Measurements from ENCODE around the gene SETD1A. TPM values are rescaled to one million over a fixed set of nuclear protein-coding genes. Genes with fewer than 3 reads are reported as not detected.

Gene SETD1A
- polyA plus RNA-seq, 2 of the 4 experiments (the other 2 are of a cell fraction): 2.0 to 21.2 TPM

- H3K4me1 ChIP-seq: peaks cover 21% of the 10 kb centered on the region
- POLR2A ChIA-PET: no interaction called here
- no peak overlapping the region for H3K4me3 ChIP-seq
- no peak for FAIRE-seq
- 87% methylated on average over 23 of the region's 23 CpGs for WGBS (ENCODE audit: missing lambda C conversion rate)
- no peak overlapping the region for H3K4me2 ChIP-seq
- TF ChIP-seq MAZ (IDR thresholded peaks at IDR 0.05; ENCODE audit: borderline replicate concordance, low read depth, low read length): no peak
- no peak for TF ChIP-seq KDM1A (IDR thresholded peaks at IDR 0.05; ENCODE audit: low read depth)
- no peak for TF ChIP-seq BHLHE40 (IDR thresholded peaks at IDR 0.05; ENCODE audit: low read depth, low read length)
- no peak for TF ChIP-seq RAD21 (conservative IDR thresholded peaks at IDR 0.05 in 1 of 2, IDR thresholded peaks at IDR 0.05 in 1 of 2)
- DNase-seq (ENCODE audit: low read depth in 1 of 2, low spot score in 1 of 2): no peak
- H3K27ac ChIP-seq: no peak overlapping the region
- CTCF ChIA-PET: interaction anchor here (1.0 kb wide), 1 partner anchor 26 kb away, joined by 4 read pairs; no protein-coding TSS in a partner anchor
- H3K9me3 ChIP-seq: no peaks in the 10 kb centered on the region
- no peak for ATAC-seq
These were observed 32.0 kb downstream of the SETD1A start for GRCh38 chr16:30989469-30990047.

- ATAC-seq (no peak), FAIRE-seq (no peak), DNase-seq (ENCODE audit: low read depth in 1 of 2, low spot score in 1 of 2) (no peak)
- ChIA-PET CTCF (interaction anchor here (1.0 kb wide), 1 partner anchor 27 kb away, joined by 4 read pairs; no protein-coding TSS in a partner anchor), POLR2A (no interaction called here)
- WGBS (ENCODE audit: missing lambda C conversion rate): 87% methylated on average over 9 of the region's 12 CpGs
- Histone ChIP-seq H3K4me3 (no peak overlapping the region), H3K27ac (no peak overlapping the region; a peak in 1 of 6 replicates), H3K4me1 (peaks cover 23% of the 10 kb centered on the region), H3K4me2 (no peak overlapping the region), H3K9me3 (no peaks in the 10 kb centered on the region)
- TF ChIP-seq EHF (CRISPR knock-in tag; IDR thresholded peaks at IDR 0.05): no peak
These were observed 32.6 kb downstream of the SETD1A start for GRCh38 chr16:30990105-30990504.

GRCh38 chr16:30991052-30991451, 33.5 kb downstream of the SETD1A start:
- Histone ChIP-seq H3K27ac (peak overlapping the region in 1 of 2 experiments; percentile 60; a peak in 2 of 6 replicates), H3K4me3 (no peak overlapping the region), H3K4me2 (no peak overlapping the region), H3K4me1 (peaks cover 23% of the 10 kb centered on the region), H3K9me3 (no peaks in the 10 kb centered on the region)
- FAIRE-seq: no peak
- no peak for TF ChIP-seq SREBF2 (IDR thresholded peaks at IDR 0.05)
- TF ChIP-seq BCL3 (IDR thresholded peaks at IDR 0.05): no peak
- TF ChIP-seq NPAS2 (CRISPR knock-in tag; IDR thresholded peaks at IDR 0.05; ENCODE audit: borderline replicate concordance): no peak
- TF ChIP-seq REST (IDR thresholded peaks at IDR 0.05): no peak
- no peak for TF ChIP-seq GATA3 (IDR thresholded peaks at IDR 0.05; ENCODE audit: borderline replicate concordance)
- TF ChIP-seq NR3C1 (IDR thresholded peaks at IDR 0.05): no peak
- no peak for TF ChIP-seq POLR2AphosphoS2 (conservative IDR thresholded peaks at IDR 0.05; ENCODE audit: low read length)
- TF ChIP-seq RARB (CRISPR knock-in tag; IDR thresholded peaks at IDR 0.05): no peak
- TF ChIP-seq TP53 (CRISPR knock-in tag; IDR thresholded peaks at IDR 0.05): no peak
- ChIA-PET POLR2A (interaction anchor here (0.6 kb wide), 1 partner anchor 66 kb away, joined by 7 read pairs; no protein-coding TSS in a partner anchor), CTCF (no interaction called here)
- WGBS (ENCODE audit: missing lambda C conversion rate): 59% methylated on average over 4 of the region's 8 CpGs
- DNase-seq (ENCODE audit: low read depth in 1 of 2, low spot score in 1 of 2): no peak
- no peak for ATAC-seq

- Histone ChIP-seq H3K9me3 (no peaks in the 10 kb centered on the region), H3K4me1 (peaks cover 24% of the 10 kb centered on the region), H3K27ac (peak overlapping the region in 1 of 2 experiments; percentile 60; a peak in 1 of 6 replicates), H3K4me2 (no peak overlapping the region), H3K4me3 (no peak overlapping the region)
- no peak for FAIRE-seq
- ChIA-PET CTCF (interaction anchor here (2.8 to 3.4 kb wide), 2 partner anchors 7 to 150 kb away, joined by 9 to 23 read pairs; partner anchors contain the start of gene HSD3B7), POLR2A (no interaction called here)
- no peak for DNase-seq (ENCODE audit: low read depth in 1 of 2, low spot score in 1 of 2)
- 90% methylated on average over 7 of the region's 21 CpGs for WGBS (ENCODE audit: missing lambda C conversion rate)
- ATAC-seq: no peak
- TF ChIP-seq HOXB5 (CRISPR knock-in tag; IDR thresholded peaks at IDR 0.05) (no peak), POLR2A (IDR thresholded peaks at IDR 0.05; ENCODE audit: low read length) (no peak), HMGXB4 (CRISPR knock-in tag; IDR thresholded peaks at IDR 0.05; ENCODE audit: borderline replicate concordance) (no peak), ZSCAN20 (CRISPR knock-in tag; IDR thresholded peaks at IDR 0.05) (no peak), RCOR1 (IDR thresholded peaks at IDR 0.05; ENCODE audit: low read depth, low read length) (no peak), POLR2AphosphoS2 (conservative IDR thresholded peaks at IDR 0.05; ENCODE audit: low read length) (no peak), ZFP36 (IDR thresholded peaks at IDR 0.05; ENCODE audit: borderline replicate concordance, partially characterized antibody) (no peak), HOXA7 (CRISPR knock-in tag; IDR thresholded peaks at IDR 0.05) (no peak)
These were observed 34.8 kb downstream of the SETD1A start for GRCh38 chr16:30992276-30992780.

Data from A549 (cell line).